ENCODE measurements around the gene ZNF689.
A peak's percentile ranks its signal among the peaks of the same experiment; 100 is the strongest.

ZNF689 gene

GRCh38 chr16:30655815-30656347 lies 45.7 kb upstream of the ZNF689 start:
- peak overlapping the region in 1 of 7 experiments; percentile 2 for H3K4me3 ChIP-seq (ENCODE audit: control insufficient read depth in 1 of 7, extremely low read depth in 1 of 7, insufficient read depth in 4 of 7, low read depth in 2 of 7, low read length in 6 of 7)
- no peak for DNase-seq
- POLR2A ChIA-PET, result no interaction called here
- WGBS (ENCODE audit: insufficient coverage), result 97% methylated on average over 11 of the region's 12 CpGs
- no peaks in the 10 kb centered on the region for H3K9me3 ChIP-seq (ENCODE audit: control extremely low read depth in 1 of 5, control insufficient read depth in 4 of 5, insufficient read depth in 2 of 5, low read depth in 1 of 5, low read length in 4 of 5)
- no peaks in the 10 kb centered on the region for H3K27me3 ChIP-seq (replicated peaks in 2 of 5; ENCODE audit: control insufficient read depth in 4 of 5, insufficient read depth in 5 of 5, low read length in 4 of 5)
- peaks cover 7 to 45% (median 38%) of the 10 kb centered on the region in 4 experiments for H3K36me3 ChIP-seq (ENCODE audit: control insufficient read depth in 4 of 4, insufficient read depth in 4 of 4, low read length in 3 of 4)
- peaks cover 8 to 43% (median 38%) of the 10 kb centered on the region in 4 experiments for H3K4me1 ChIP-seq (ENCODE audit: control extremely low read depth in 1 of 4, control insufficient read depth in 4 of 4, insufficient read depth in 4 of 4, low read length in 3 of 4)
- CTCF ChIA-PET, result interaction anchor here (0.8 to 2.6 kb wide), 4 partner anchors 29 to 45 kb away, joined by 3 to 12 read pairs (median 7); partner anchors contain the start of gene ZNF689
- no peak overlapping the region for H3K27ac ChIP-seq (ENCODE audit: insufficient read depth in 1 of 2, low read depth in 1 of 2, low read length in 2 of 2, poor library complexity in 1 of 2, severe bottlenecking in 2 of 2)

- Histone ChIP-seq H3K4me3 (ENCODE audit: control insufficient read depth in 1 of 7, extremely low read depth in 1 of 7, insufficient read depth in 4 of 7, low read depth in 2 of 7, low read length in 6 of 7) (no peak overlapping the region), H3K36me3 (ENCODE audit: control insufficient read depth in 4 of 4, insufficient read depth in 4 of 4, low read length in 3 of 4) (peaks cover 7 to 45% (median 37%) of the 10 kb centered on the region in 4 experiments), H3K4me1 (ENCODE audit: control extremely low read depth in 1 of 4, control insufficient read depth in 4 of 4, insufficient read depth in 4 of 4, low read length in 3 of 4) (peaks cover 8 to 39% (median 32%) of the 10 kb centered on the region in 4 experiments), H3K27ac (ENCODE audit: insufficient read depth in 1 of 2, low read depth in 1 of 2, low read length in 2 of 2, poor library complexity in 1 of 2, severe bottlenecking in 2 of 2) (no peak overlapping the region), H3K27me3 (replicated peaks in 2 of 5; ENCODE audit: control insufficient read depth in 4 of 5, insufficient read depth in 5 of 5, low read length in 4 of 5) (no peaks in the 10 kb centered on the region), H3K9me3 (ENCODE audit: control extremely low read depth in 1 of 5, control insufficient read depth in 4 of 5, insufficient read depth in 2 of 5, low read depth in 1 of 5, low read length in 4 of 5) (no peaks in the 10 kb centered on the region)
- 92% methylated on average over 16 of the region's 18 CpGs for WGBS (ENCODE audit: insufficient coverage)
- POLR2A ChIA-PET, result no interaction called here
- CTCF ChIA-PET, result interaction anchor here (1.5 to 2.6 kb wide), 3 partner anchors 19 to 38 kb away, joined by 4 to 12 read pairs (median 4); no protein-coding TSS in a partner anchor
- DNase-seq, result no peak
These were observed 44.7 kb upstream of the ZNF689 start for GRCh38 chr16:30654856-30655255.

GRCh38 chr16:30652718-30653117 lies 42.5 kb upstream of the ZNF689 start:
- no peak overlapping the region for H3K4me3 ChIP-seq (ENCODE audit: control insufficient read depth in 1 of 7, extremely low read depth in 1 of 7, insufficient read depth in 4 of 7, low read depth in 2 of 7, low read length in 6 of 7)
- peak overlapping the region in 1 of 2 experiments; percentile 57 for H3K27ac ChIP-seq (ENCODE audit: insufficient read depth in 1 of 2, low read depth in 1 of 2, low read length in 2 of 2, poor library complexity in 1 of 2, severe bottlenecking in 2 of 2)
- DNase-seq, result no peak
- peaks cover 8 to 48% (median 42%) of the 10 kb centered on the region in 4 experiments for H3K4me1 ChIP-seq (ENCODE audit: control extremely low read depth in 1 of 4, control insufficient read depth in 4 of 4, insufficient read depth in 4 of 4, low read length in 3 of 4)
- 96% methylated on average over 17 of the region's 18 CpGs for WGBS (ENCODE audit: insufficient coverage)
- H3K9me3 ChIP-seq (ENCODE audit: control extremely low read depth in 1 of 5, control insufficient read depth in 4 of 5, insufficient read depth in 2 of 5, low read depth in 1 of 5, low read length in 4 of 5), result no peaks in the 10 kb centered on the region
- H3K36me3 ChIP-seq (ENCODE audit: control insufficient read depth in 4 of 4, insufficient read depth in 4 of 4, low read length in 3 of 4), result peaks cover 7 to 45% (median 37%) of the 10 kb centered on the region in 4 experiments
- no peaks in the 10 kb centered on the region for H3K27me3 ChIP-seq (replicated peaks in 2 of 5; ENCODE audit: control insufficient read depth in 4 of 5, insufficient read depth in 5 of 5, low read length in 4 of 5)
- ChIA-PET POLR2A (no interaction called here), CTCF (no interaction called here)

GRCh38 chr16:30652005-30652296 lies 41.8 kb upstream of the ZNF689 start:
- CTCF ChIA-PET, result interaction anchor here (2.8 kb wide), 1 partner anchor 42 kb away, joined by 19 read pairs; no protein-coding TSS in a partner anchor
- Histone ChIP-seq H3K9me3 (ENCODE audit: control extremely low read depth in 1 of 5, control insufficient read depth in 4 of 5, insufficient read depth in 2 of 5, low read depth in 1 of 5, low read length in 4 of 5) (no peaks in the 10 kb centered on the region), H3K27me3 (replicated peaks in 2 of 5; ENCODE audit: control insufficient read depth in 4 of 5, insufficient read depth in 5 of 5, low read length in 4 of 5) (no peaks in the 10 kb centered on the region), H3K4me3 (ENCODE audit: control insufficient read depth in 1 of 7, extremely low read depth in 1 of 7, insufficient read depth in 4 of 7, low read depth in 2 of 7, low read length in 6 of 7) (peak overlapping the region; percentile 56 to 98 (median 90)), H3K36me3 (ENCODE audit: control insufficient read depth in 4 of 4, insufficient read depth in 4 of 4, low read length in 3 of 4) (peaks cover 7 to 45% (median 37%) of the 10 kb centered on the region in 4 experiments), H3K4me1 (ENCODE audit: control extremely low read depth in 1 of 4, control insufficient read depth in 4 of 4, insufficient read depth in 4 of 4, low read length in 3 of 4) (peaks cover 6 to 43% (median 36%) of the 10 kb centered on the region in 4 experiments), H3K27ac (ENCODE audit: insufficient read depth in 1 of 2, low read depth in 1 of 2, low read length in 2 of 2, poor library complexity in 1 of 2, severe bottlenecking in 2 of 2) (peak overlapping the region in 1 of 2 experiments; percentile 64)
- WGBS (ENCODE audit: insufficient coverage), result 11% methylated on average over 1 of the region's 2 CpGs
- DNase-seq, result no peak
- POLR2A ChIA-PET, result interaction anchor here (2.8 kb wide), 1 partner anchor 80 kb away, joined by 11 read pairs; the partner anchor contains the start of gene ZNF688

GRCh38 chr16:30651124-30652004 lies 41.2 kb upstream of the ZNF689 start:
- Histone ChIP-seq H3K4me1 (ENCODE audit: control extremely low read depth in 1 of 4, control insufficient read depth in 4 of 4, insufficient read depth in 4 of 4, low read length in 3 of 4) (peaks cover 6 to 43% (median 32%) of the 10 kb centered on the region in 4 experiments), H3K27ac (ENCODE audit: insufficient read depth in 1 of 2, low read depth in 1 of 2, low read length in 2 of 2, poor library complexity in 1 of 2, severe bottlenecking in 2 of 2) (peak overlapping the region; percentile 94 to 95), H3K27me3 (replicated peaks in 2 of 5; ENCODE audit: control insufficient read depth in 4 of 5, insufficient read depth in 5 of 5, low read length in 4 of 5) (no peaks in the 10 kb centered on the region), H3K9me3 (ENCODE audit: control extremely low read depth in 1 of 5, control insufficient read depth in 4 of 5, insufficient read depth in 2 of 5, low read depth in 1 of 5, low read length in 4 of 5) (no peaks in the 10 kb centered on the region), H3K4me3 (ENCODE audit: control insufficient read depth in 1 of 7, extremely low read depth in 1 of 7, insufficient read depth in 4 of 7, low read depth in 2 of 7, low read length in 6 of 7) (peak overlapping the region; percentile 60 to 98 (median 90)), H3K36me3 (ENCODE audit: control insufficient read depth in 4 of 4, insufficient read depth in 4 of 4, low read length in 3 of 4) (peaks cover 7 to 39% (median 34%) of the 10 kb centered on the region in 4 experiments)
- under 1% methylated on average over 61 of the region's 71 CpGs for WGBS (ENCODE audit: insufficient coverage)
- DNase-seq, result peak; percentile 79 to 89 (median 89)
- ChIA-PET POLR2A (interaction anchor here (1.9 to 2.8 kb wide), 2 partner anchors 8 to 80 kb away, joined by 11 to 26 read pairs; partner anchors contain the start of genes FBRS and ZNF688), CTCF (interaction anchor here (0.9 to 2.8 kb wide), 9 partner anchors 8 to 85 kb away, joined by 3 to 19 read pairs (median 4); no protein-coding TSS in a partner anchor)

- peaks cover 7 to 31% (median 27%) of the 10 kb centered on the region in 4 experiments for H3K36me3 ChIP-seq (ENCODE audit: control insufficient read depth in 4 of 4, insufficient read depth in 4 of 4, low read length in 3 of 4)
- WGBS (ENCODE audit: insufficient coverage), result under 1% methylated on average over 41 of the region's 53 CpGs
- ChIA-PET POLR2A (interaction anchor here (1.0 to 2.8 kb wide), 3 partner anchors 9 to 79 kb away, joined by 5 to 26 read pairs (median 11); partner anchors contain the start of genes FBRS and ZNF688), CTCF (interaction anchor here (0.9 to 2.8 kb wide), 11 partner anchors 9 to 221 kb away, joined by 3 to 19 read pairs (median 4); partner anchors contain the start of gene DCTPP1)
- H3K27me3 ChIP-seq (replicated peaks in 2 of 5; ENCODE audit: control insufficient read depth in 4 of 5, insufficient read depth in 5 of 5, low read length in 4 of 5), result no peaks in the 10 kb centered on the region
- H3K4me3 ChIP-seq (ENCODE audit: control insufficient read depth in 1 of 7, extremely low read depth in 1 of 7, insufficient read depth in 4 of 7, low read depth in 2 of 7, low read length in 6 of 7), result peak within 1 kb of the TSS; percentile 60 to 98 (median 90)
- DNase-seq, result peak; percentile 100
- peak within 1 kb of the TSS; percentile 94 to 95 for H3K27ac ChIP-seq (ENCODE audit: insufficient read depth in 1 of 2, low read depth in 1 of 2, low read length in 2 of 2, poor library complexity in 1 of 2, severe bottlenecking in 2 of 2)
- H3K4me1 ChIP-seq (ENCODE audit: control extremely low read depth in 1 of 4, control insufficient read depth in 4 of 4, insufficient read depth in 4 of 4, low read length in 3 of 4), result peaks cover 6 to 43% (median 32%) of the 10 kb centered on the region in 4 experiments
- H3K9me3 ChIP-seq (ENCODE audit: control extremely low read depth in 1 of 5, control insufficient read depth in 4 of 5, insufficient read depth in 2 of 5, low read depth in 1 of 5, low read length in 4 of 5), result no peaks in the 10 kb centered on the region
These were observed 40.4 kb upstream of the ZNF689 start, which contains the start of gene PRR14 for GRCh38 chr16:30650369-30651123. Gene PRR14, plus strand, starts transcription at chr16:30650960. Its CDS starts 686 bp downstream, at chr16:30651646.
